Cardiac muscle cell (in vitro differentiated cells and primary cell): ENCODE data around the gene ADRM1. TPM values are rescaled to one million over a fixed set of nuclear protein-coding genes. Genes with fewer than 3 reads are reported as not detected.

Source experiments
- DNase-seq, 2 donors: peaks; one replicate each; pipeline versions ENCODE4 v3.0.0 to v3.0.0-alpha.2; 2010 to 2017; ENCODE audit warnings: low read depth in 1 of 2, low spot score in 1 of 2
- H3K27ac ChIP-seq: fragments of 200-600 bp; sonication (generic); 2 replicates; pipeline ENCODE4 v1.5.1; 2016
- H3K27me3 ChIP-seq: fragments of 200-600 bp; sonication (generic); 2 replicates; pipeline ENCODE4 v1.6.0; 2016; ENCODE audit warnings: control low read depth
- H3K36me3 ChIP-seq: fragments of 200-600 bp; sonication (generic); 2 replicates; pipeline ENCODE4 v1.5.1; 2016; ENCODE audit warnings: control low read depth
- H3K4me1 ChIP-seq: fragments of 200-600 bp; sonication (generic); 2 replicates; pipeline ENCODE4 v1.8.1; 2017; ENCODE audit warnings: low read depth, mild to moderate bottlenecking, mixed run types
- H3K4me3 ChIP-seq: fragments of 200-600 bp; sonication (generic); 2 replicates; pipeline ENCODE4 v1.5.1; 2016; ENCODE audit warnings: mild to moderate bottlenecking
- H3K9me3 ChIP-seq: fragments of 200-600 bp; sonication (generic); 2 replicates; pipeline ENCODE4 v1.5.1; 2017; ENCODE audit warnings: low read depth, mild to moderate bottlenecking, control low read depth
- CTCF ChIP-seq: IDR thresholded peaks from 2 replicates; pipeline ENCODE4 v1.5.1; 2012; ENCODE audit warnings: low read depth, mild to moderate bottlenecking, low read length
- polyA plus RNA-seq: library from polyadenylated mRNA; unstranded; fragments of >200 nt; fragmentation: Nextera tagmentation; extraction: Ambion mirVana; gene quantifications from 2 replicates; pipeline ENCODE4 v1.2.1, GENCODE V29; 2016
- total RNA-seq: library from RNA; depleted of rRNA; stranded (reverse); fragments of >200 nt; gene quantifications from 2 replicates; pipeline ENCODE4 v1.2.3, GENCODE V29; 2016

ADRM1 gene
- total and polyA plus RNA-seq, 2 experiments from 2014 or later: 128 to 160 TPM

- H3K27ac ChIP-seq: no peak overlapping the region
- no peak for TF ChIP-seq CTCF
- DNase-seq: no peak
- H3K4me3 ChIP-seq: no peak overlapping the region
- peaks cover 33% of the 10 kb centered on the region for H3K36me3 ChIP-seq
- H3K9me3 ChIP-seq: no peaks in the 10 kb centered on the region
- H3K27me3 ChIP-seq: no peaks in the 10 kb centered on the region
- no peaks in the 10 kb centered on the region for H3K4me1 ChIP-seq
Observed at GRCh38 chr20:62293111-62293784, 9.5 kb upstream of the ADRM1 start.

DNA sequence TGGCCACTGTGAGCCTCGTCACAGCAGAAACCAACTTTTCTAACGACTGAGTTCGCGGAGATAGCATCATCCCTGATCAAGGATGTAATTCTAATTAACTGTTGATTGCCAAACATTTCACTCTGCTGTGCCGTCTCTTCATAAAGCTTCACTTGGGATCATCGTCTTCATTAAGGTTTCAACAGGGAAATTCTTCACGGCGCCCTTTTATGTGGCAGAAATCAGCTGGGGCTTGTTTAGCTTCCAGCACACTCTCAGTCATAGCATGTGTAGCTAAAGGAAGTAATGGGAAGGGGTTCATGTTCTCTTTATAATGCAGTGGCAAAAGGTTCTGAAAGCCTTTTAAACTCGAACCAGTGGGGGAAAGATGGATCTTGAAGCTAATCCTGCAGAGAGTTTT lies 8.9 kb upstream of the ADRM1 start:
- H3K27ac ChIP-seq: no peak overlapping the region
- DNase-seq: no peak
- H3K27me3 ChIP-seq: no peaks in the 10 kb centered on the region
- no peak overlapping the region for H3K4me3 ChIP-seq
- no peaks in the 10 kb centered on the region for H3K9me3 ChIP-seq
- H3K36me3 ChIP-seq: peaks cover 33% of the 10 kb centered on the region
- H3K4me1 ChIP-seq: no peaks in the 10 kb centered on the region
- TF ChIP-seq CTCF: no peak

DNA sequence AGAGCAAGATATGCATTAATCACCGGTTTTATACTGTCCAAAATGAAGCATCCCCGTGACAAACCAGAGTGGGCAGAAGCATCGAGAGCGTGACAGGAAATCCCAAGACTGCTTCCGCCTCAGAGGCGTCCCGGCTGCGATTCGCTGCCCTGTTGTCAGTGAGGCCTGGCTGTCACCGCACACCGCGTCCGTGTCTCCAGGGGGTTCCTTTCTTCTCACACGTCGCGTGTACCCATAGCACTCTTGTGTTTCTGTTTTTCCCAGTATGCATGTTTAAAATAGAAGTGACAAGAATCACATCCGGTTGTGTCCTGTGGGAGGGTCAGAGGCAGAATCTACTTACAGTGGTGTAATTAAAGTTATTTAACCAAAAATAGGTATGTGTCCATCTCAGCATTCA lies 8.3 kb upstream of the ADRM1 start:
- H3K27me3 ChIP-seq: no peaks in the 10 kb centered on the region
- H3K4me1 ChIP-seq: no peaks in the 10 kb centered on the region
- no peaks in the 10 kb centered on the region for H3K9me3 ChIP-seq
- no peak overlapping the region for H3K4me3 ChIP-seq
- peaks cover 33% of the 10 kb centered on the region for H3K36me3 ChIP-seq
- TF ChIP-seq CTCF: no peak
- no peak overlapping the region for H3K27ac ChIP-seq
- DNase-seq: no peak

- no peak for TF ChIP-seq CTCF
- peaks cover 22% of the 10 kb centered on the region for H3K36me3 ChIP-seq
Observed at GRCh38 chr20:62296724-62297448, 5.9 kb upstream of the ADRM1 start.

DNA sequence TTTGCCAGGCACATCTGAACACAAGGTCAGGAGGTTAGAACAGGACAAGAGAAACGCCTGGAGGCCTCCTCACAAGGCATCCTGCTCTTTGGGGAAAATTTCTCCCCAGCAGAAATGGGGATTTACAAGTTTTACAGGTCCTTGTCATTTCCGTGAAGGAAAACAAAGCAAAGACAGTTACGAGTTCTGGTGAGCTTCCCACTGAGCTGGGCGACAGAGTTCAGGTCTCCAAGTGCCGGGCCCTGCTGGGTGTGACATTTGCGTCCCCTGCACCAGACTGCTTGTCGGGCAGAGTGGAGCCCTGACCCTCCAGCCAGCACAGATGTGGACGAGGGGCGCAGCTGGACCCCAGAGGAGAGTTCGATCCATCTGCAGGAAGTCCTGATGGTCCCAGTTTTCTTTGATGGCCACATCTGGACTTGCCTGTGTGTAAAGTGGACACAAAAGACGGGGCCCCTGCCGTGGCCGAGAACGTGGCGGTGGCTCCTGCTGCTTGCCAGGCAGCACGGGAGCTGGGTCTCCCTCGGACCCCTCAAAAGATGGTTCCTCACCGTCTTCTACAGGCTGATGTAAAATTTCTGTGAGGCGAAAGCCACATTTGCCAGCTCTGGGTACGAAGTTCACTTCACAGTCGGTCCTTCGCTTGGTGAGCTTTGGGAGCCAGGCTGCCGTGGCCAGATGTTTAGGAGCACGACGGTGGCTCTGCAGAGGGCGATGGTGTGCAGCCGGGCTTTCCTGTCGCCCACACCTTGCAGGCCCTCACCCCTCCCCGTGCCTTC lies 5.2 kb upstream of the ADRM1 start:
- no peaks in the 10 kb centered on the region for H3K4me1 ChIP-seq
- TF ChIP-seq CTCF: no peak
- H3K4me3 ChIP-seq: no peak overlapping the region
- peaks cover 16% of the 10 kb centered on the region for H3K36me3 ChIP-seq
- H3K9me3 ChIP-seq: no peaks in the 10 kb centered on the region
- H3K27ac ChIP-seq: no peak overlapping the region
- H3K27me3 ChIP-seq: no peaks in the 10 kb centered on the region
- DNase-seq: no peak

More at GRCh38 chr20:62296724-62297448, 5.9 kb upstream of the ADRM1 start:
- no peak overlapping the region for H3K27ac ChIP-seq
- H3K9me3 ChIP-seq: no peaks in the 10 kb centered on the region
- H3K27me3 ChIP-seq: no peaks in the 10 kb centered on the region
- H3K4me3 ChIP-seq: no peak overlapping the region
- no peaks in the 10 kb centered on the region for H3K4me1 ChIP-seq
- no peak for DNase-seq
